GM21528 (cell line): ENCODE measurements around the gene UBE2E3.
"Not testable (repeated sequence)": the region's sequence is repeated elsewhere in the genome, so short reads cannot be mapped to it uniquely, and the experiment has no call there.

Source experiments
- ATAC-seq: cut with Tn5 transposase; IDR thresholded peaks from one replicate; pipeline ENCODE4 v1.9.1; 2021; ENCODE audit warnings: mild to moderate bottlenecking, moderate library complexity; ENCODE audit not compliant: unreplicated experiment, low FRiP score

The UBE2E3 gene

DNA sequence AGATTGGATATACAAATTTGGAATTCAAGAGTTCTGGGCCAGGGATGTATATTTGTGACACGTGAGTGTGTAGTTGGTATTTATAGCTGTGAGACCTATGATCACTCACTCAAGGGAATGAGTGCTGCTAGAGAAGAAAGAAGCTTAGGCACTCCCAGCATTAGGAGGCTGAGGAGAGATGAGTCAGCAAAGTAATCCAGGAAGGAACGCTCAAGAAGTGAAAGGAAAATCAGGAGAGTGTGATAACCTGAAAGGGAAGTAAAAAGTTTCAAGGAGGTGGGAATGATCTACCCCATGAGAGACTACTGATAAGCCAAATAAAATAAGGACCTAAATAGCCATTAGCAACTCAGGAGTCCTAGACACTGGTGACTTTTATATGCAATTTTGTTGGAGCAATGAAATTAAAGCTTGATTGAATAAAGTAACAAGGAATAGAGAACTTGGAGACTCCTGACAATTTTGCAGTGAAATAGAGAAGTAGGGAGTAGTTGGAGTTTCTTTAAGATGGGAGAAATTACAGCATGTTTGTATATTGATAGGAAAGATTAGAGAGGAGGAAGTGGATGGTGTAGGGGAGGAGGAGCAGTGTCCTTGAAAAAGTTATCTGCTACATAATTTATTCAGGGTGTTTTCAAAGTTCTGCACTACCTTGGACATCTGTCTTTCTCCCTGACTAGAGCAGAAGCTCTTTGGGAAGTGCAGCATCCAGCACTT, 89.9 kb downstream of the UBE2E3 start:
- no peak for ATAC-seq

GRCh38 chr2:181070836-181071200, 90.4 kb downstream of the UBE2E3 start:
- no peak for ATAC-seq

DNA sequence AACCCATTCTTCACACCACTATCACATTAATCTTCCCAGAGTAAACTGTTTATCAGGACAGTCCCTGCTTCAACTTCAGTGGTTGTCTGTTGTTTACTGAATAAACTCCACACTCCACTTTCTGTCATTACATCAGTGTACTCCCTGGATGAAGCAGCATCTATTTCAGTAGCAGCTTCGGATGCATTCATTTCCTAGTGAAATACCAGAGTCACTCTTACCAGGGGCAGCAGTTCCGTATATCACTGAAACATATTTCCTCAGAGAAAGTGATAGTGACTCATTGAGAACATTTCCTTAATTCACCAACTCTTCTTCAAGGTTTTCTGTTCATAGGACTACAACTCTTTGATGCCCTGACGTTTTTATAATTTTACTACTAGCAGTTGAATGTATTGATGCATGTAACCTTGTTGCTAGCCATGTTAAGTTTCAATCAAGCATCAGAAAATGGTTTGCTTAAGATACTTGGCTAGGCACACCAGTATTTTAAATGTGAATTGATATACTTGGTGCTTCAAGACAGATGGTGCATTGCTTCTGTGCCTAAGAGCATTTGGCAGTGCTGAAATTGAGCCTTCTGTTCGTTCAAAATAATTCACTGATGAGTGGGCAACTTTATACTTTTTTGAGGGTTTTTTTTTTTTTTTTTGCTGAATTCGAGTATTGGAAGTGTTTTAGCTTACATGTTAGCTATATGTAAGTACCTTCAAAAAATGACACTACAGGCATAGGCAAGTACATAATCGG, 92.3 kb downstream of the UBE2E3 start:
- no peak for ATAC-seq

GRCh38 chr2:181073896-181074295, 93.5 kb downstream of the UBE2E3 start:
- ATAC-seq = no peak

DNA sequence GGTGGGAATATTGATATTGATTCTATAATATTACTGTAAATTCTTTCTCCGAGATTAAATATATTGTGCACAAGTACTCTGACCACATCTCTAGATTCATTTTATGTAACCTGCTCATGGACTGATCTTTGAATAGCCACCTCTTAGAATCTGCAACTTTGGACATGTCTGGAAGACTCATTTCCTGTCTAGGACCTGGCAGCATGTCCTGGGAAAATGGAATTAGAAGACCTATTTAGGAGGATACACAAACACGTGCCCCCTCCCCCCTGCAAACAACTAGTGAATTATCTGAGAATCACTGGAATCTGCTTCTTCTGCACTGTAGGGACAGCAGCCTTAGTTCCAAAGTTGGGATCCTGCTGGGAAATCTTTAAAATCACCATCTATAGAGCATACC, 94.1 kb downstream of the UBE2E3 start:
- no peak for ATAC-seq

DNA sequence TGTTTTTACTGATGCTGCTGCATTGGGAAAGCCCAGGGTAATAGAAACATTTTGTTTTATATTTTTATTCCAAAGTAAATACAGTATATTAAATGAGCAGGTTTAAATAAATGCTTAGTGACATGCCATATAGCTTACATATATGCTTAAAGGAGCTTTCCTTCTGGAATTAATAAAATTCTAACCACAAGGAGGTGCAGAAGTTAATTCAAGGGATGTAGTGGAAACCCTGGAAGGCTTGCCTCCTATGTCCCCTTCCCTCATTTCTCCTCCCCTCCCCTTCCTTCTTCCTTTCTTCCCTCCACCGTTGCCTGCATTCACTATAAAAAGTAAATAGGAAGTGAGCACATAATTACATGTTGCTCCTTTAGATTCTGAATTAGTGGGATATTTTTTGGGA, 96.3 kb downstream of the UBE2E3 start:
- ATAC-seq = no peak

DNA sequence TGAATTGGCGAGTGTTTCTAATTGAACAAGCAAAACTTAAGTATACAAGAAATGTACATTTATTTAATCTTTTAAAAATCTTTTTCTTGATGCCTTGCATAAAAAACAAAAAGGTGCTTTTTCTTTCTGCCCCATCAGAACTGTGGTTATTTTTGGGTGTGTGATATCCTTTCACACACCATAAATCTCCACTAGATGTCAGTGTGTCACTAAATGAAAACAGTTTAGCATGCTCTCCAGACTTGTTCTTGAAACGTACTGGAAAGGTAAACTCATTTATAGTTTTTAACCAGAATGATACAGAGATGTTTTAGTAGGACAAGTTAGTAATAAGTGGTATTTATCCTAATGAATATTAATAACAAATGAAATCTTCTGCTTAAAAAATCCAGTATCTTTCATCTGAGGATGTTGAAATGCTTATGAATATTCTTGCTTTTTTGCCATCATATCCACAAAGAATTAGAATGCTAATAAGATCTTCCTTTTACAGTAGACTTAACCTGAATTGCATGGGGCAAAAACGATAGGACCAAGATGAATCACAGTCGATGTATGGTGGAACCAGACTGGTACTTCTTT, 96.8 kb downstream of the UBE2E3 start:
- peak; percentile 91 for ATAC-seq

- ATAC-seq = no peak
Observed at GRCh38 chr2:181083140-181083539, 102.7 kb downstream of the UBE2E3 start.

- no peak for ATAC-seq
Observed at GRCh38 chr2:181085734-181086133, 105.3 kb downstream of the UBE2E3 start.

DNA sequence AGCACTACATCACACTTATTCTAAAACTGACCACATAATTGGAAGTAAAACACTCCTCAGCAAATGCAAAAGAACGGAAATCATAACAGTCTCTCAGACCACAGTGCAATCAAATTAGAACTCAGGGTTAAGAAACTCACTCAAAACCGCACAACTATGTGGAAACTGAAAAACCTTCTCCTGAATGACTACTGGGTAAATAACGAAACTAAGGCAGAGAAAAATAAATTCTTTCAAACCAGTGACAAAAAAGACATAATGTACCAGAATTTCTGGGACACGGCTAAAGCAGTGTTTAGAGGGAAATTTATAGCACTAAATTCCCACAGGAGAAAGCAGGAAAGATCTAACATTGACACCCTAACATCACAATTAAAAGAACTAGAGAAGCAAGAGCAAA, 111.5 kb downstream of the UBE2E3 start:
- ATAC-seq = not testable (repeated sequence)

DNA sequence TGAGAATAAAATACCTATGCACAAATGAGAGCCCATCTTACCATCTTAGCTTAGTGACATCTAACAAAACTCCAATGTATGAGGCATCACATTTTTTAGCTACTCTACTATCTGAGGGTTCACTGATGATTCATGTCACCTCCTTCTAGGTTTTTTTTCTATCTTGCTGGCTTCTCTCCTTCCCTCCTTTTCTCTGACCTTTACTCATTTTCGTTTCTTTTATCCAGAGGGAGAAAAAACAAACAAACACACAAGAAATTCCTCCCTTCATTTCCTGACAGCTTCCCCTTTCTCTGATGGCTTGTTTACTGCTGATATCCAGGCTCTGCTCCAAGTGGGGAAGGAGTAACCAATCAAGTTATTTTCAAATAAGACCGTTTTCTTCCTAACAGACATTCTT, 115.1 kb downstream of the UBE2E3 start:
- ATAC-seq = no peak

DNA sequence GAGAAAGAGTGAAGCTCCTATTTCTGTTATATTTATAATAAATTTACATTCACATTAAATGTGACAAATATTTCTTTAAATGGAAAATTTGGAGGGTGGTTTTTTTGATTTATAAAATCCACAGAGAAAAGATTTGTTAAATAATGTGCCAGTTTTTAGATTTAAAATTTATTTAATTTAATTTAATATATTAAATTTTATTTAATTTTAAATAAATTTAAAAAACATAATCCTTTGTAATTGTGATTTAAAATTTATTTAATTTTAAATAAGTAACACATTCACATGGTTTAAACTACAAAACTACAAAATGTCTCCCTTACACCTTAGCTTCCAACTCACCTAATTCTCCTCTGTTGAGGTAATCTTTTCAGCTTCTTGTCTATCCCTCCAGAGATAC, 123.3 kb downstream of the UBE2E3 start:
- ATAC-seq = no peak

DNA sequence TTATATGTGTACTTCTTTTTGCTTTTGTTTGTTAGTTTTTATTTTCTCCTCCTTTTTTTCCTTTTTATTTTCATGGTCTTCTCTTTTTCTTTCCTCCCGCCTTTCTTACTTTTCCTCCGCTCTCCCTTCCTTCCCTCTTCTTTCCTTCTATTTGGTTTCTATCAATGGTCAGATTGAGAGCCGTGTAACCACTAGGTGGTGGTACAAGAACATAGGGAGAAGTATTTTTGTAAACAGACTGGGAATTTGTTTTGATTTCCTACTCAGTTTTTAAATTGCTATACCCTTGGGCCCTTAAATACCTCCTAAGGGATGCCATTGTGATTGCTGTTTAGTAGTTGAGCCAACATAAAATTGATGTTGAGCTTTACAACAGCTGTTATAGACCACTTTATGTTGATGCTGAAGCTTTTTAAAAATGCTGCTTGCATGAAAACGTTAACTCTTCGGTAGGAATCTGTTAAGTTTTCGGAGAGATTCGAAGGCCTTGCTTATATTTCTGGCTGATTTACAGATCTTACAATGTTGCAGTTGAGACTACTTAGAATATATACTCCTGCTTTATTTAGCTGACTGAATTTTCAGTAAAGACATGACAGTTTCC, 124.2 kb downstream of the UBE2E3 start:
- no peak for ATAC-seq

DNA sequence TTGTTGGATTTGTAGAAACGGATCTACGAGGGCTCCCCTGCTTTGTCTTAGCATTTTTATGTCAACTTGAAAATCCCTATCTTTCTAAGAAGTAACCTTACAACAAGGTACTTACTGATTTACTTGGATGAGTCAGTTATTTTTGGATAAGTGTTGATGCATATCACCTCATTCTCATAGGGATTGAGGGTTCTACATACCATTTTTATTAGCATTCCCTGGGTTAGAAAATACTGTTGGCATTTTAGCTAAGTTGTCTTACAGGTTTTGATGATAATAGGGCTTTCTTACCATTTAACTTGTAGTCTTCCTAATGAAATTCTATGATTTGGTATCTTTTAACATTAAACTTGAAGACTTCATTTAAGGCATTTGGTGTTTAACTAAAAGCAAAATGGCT, 125.2 kb downstream of the UBE2E3 start:
- ATAC-seq = no peak

- no peak for ATAC-seq
Observed at GRCh38 chr2:181106229-181106628, 125.8 kb downstream of the UBE2E3 start.

- peak; percentile 99 for ATAC-seq
Observed at GRCh38 chr2:181106789-181107627, 126.6 kb downstream of the UBE2E3 start.

- no peak for ATAC-seq
Observed at GRCh38 chr2:181107628-181107945, 127.2 kb downstream of the UBE2E3 start.

- ATAC-seq = no peak
Observed at GRCh38 chr2:181111059-181111458, 130.7 kb downstream of the UBE2E3 start.

DNA sequence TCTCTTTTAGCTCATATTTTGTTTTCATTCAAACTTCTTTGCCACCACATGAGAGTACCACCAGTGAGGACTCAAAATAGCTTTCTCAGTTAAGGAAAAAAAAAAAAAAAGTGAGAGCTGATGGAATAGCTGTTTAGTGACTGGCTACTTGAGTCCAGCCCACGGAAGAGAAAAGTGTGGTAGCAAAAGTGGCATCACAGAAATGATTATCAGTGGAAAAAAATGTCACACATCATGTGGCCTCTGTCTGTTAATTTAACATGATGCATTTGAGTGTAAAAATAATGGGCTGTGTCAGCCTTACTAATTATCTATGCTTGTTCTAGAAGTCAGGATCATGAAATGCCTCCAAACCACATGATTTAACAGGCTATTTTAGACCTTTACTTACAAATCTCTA, 132.5 kb downstream of the UBE2E3 start:
- no peak for ATAC-seq
